GM12801 (cell line): ENCODE results near the gene HDHD5.

Experiments used
- CTCF ChIP-seq: IDR thresholded peaks from one replicate; pipeline ENCODE4 v1.5.1; 2011; ENCODE audit warnings: control low read depth; ENCODE audit not compliant: insufficient read length; ENCODE audit errors: extremely low read depth

HDHD5 gene

DNA sequence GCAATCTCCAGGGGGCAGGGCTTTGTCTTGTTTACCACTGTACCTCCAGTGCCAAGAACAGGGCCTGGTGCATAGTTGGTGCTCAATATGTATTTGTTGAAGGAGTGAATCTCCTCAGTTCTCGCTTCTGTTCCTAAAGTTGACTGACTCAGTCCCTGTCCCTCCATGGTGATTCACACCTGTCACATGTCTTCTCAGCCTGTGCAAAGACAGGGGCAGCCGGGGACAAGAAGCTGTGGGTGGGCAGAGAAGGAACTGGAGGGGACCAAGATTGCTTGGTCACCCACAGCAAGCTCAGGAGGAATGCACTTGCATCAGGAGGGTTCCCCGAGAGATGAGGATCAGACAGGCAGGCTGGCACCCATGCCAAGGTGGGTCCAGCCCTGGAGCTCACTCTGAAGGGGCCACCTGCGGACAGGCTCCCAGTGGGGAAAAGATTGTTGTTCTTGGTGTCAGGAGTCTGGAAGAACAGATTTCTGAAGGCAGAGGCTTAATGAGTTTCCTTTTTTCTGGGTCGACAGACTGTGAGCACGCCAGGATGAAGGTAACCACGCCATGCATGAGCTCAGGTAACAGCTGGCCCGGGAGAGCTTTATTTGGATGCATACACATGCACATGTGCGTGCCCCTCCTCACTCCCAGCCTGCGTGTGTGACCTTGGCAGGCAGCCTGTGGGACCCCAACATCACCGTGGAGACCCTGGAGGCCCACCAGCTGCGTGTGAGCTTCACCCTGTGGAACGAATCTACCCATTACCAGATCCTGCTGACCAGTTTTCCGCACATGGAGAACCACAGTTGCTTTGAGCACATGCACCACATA lies 57.4 kb downstream of the HDHD5 start:
- TF ChIP-seq CTCF: no peak

DNA sequence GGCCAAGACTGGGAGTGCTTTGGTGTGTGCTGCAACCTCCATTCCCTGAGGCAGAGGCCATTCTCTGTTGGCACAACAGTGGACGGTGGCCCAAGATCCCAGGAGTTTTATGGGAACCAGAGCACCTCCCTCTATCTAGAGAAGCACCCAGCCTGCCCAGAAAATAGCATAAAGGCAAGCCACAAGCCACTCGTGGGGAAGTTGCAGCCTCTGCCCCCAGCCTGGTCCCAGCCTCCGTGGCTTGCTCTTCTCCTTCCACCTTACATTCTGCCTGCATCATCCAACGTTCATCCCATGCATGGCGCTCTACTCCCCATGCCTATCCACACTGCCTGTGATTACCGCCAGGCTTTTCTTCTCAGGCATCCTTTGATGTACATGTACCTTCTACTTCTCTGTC lies 58.5 kb downstream of the HDHD5 start:
- no peak for TF ChIP-seq CTCF

- TF ChIP-seq CTCF: no peak
These were observed 60.7 kb downstream of the HDHD5 start for GRCh38 chr22:17098379-17098819.

- no peak for TF ChIP-seq CTCF
These were observed 61.4 kb downstream of the HDHD5 start for GRCh38 chr22:17097701-17098100.

- no peak for TF ChIP-seq CTCF
These were observed 62.0 kb downstream of the HDHD5 start for GRCh38 chr22:17097062-17097461.

GRCh38 chr22:17096071-17096470 lies 63.0 kb downstream of the HDHD5 start:
- no peak for TF ChIP-seq CTCF

- no peak for TF ChIP-seq CTCF
These were observed 63.5 kb downstream of the HDHD5 start for GRCh38 chr22:17095538-17095937.
